SK-N-MC (cell line): ENCODE measurements around the gene SPATA31E1.
"Not testable (repeated sequence)": the region's sequence is repeated elsewhere in the genome, so short reads cannot be mapped to it uniquely, and the experiment has no call there.

ENCODE experiments used
- EZH2 ChIP-seq: fragments of 200-600 bp; sonication (generic); IDR thresholded peaks from one replicate; pipeline ENCODE4 v1.6.1; 2017; ENCODE audit warnings: antibody characterized with exemption
- FOXP2 ChIP-seq: optimal IDR thresholded peaks from 2 replicates; pipeline ENCODE3; 2011; ENCODE audit warnings: mild to moderate bottlenecking, moderate library complexity; ENCODE audit not compliant: insufficient read depth; ENCODE audit errors: extremely low read length, control extremely low read depth
- POLR2AphosphoS5 ChIP-seq: IDR thresholded peaks from 2 replicates; pipeline ENCODE4 v1.6.1; 2012; ENCODE audit warnings: mild to moderate bottlenecking, low read depth, low read length, borderline replicate concordance

DNA sequence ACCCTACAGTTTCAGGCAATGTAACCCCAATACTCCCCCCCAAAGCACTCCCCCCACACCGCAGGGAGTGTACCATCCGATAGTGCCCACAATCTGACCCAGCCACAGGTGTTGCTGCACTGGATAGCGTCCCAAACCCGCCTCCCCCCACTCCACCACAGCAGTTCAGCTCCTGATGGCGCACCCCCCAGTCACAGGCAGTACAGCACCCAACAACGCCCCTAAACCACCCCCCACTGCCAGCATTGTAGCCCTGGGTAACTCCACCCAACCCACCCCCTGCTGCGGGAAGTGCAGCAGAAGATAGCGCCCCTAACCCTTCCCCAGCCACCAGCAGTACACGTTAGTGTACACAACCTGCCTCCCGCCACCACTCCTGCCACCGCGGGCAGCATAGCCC lies 55.7 kb downstream of the SPATA31E1 start:
- not testable (repeated sequence) for TF ChIP-seq EZH2, POLR2AphosphoS5, FOXP2
